ENCODE results near the gene CCDC138. TPM values are rescaled to one million over a fixed set of nuclear protein-coding genes. Genes with fewer than 3 reads are reported as not detected.

The CCDC138 gene
- total RNA-seq, 2 donors from 2014 or later: 29.7 to 30.2 TPM

DNA sequence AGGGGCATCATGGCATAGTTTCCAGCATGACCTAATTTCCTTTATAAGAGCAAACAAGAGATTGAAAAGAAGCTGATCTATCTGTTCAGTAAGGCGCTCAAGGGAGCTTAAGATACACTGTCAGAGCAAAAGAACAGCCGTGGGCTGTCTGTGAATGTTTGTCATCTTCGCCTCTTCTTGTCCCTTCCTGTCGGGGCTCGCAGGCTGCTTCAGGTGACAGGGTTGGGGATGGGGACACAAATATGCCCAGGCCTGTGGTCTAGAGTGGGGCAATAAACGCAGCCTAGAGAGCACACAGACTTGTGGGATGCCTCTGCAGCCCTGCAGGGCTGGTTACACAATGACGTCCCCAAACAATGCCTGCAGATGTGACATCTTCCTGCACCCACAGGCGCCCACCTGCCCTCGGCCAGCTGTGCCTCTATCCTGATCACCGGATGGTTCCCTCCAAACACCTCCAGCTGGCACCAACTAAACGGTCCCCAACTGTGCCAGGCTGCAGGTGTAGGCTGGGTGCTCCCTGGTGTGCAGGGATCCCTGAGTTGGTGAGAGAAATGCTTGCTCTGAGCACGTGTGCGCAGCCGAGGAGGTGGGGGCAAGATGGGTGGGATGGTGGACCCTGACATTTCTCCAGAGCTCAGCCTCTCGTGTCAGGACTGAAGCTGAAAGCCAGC lies 129.7 kb downstream of the CCDC138 start:
- no peak overlapping the region for H3K4me3 ChIP-seq (ENCODE audit: low read length)
- WGBS, 2 experiments (ENCODE audit: insufficient coverage in 1 of 2, insufficient read length in 1 of 2): 84 to 98% methylated on average over 6 to 15 of the region's 15 CpGs
- TF ChIP-seq, protein P1, sequence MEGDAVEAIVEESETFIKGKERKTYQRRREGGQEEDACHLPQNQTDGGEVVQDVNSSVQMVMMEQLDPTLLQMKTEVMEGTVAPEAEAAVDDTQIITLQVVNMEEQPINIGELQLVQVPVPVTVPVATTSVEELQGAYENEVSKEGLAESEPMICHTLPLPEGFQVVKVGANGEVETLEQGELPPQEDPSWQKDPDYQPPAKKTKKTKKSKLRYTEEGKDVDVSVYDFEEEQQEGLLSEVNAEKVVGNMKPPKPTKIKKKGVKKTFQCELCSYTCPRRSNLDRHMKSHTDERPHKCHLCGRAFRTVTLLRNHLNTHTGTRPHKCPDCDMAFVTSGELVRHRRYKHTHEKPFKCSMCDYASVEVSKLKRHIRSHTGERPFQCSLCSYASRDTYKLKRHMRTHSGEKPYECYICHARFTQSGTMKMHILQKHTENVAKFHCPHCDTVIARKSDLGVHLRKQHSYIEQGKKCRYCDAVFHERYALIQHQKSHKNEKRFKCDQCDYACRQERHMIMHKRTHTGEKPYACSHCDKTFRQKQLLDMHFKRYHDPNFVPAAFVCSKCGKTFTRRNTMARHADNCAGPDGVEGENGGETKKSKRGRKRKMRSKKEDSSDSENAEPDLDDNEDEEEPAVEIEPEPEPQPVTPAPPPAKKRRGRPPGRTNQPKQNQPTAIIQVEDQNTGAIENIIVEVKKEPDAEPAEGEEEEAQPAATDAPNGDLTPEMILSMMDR (conservative IDR thresholded peaks at IDR 0.05): no peak
- no peaks in the 10 kb centered on the region for H3K36me3 ChIP-seq (ENCODE audit: control insufficient read depth, insufficient read depth, low read length)
- H3K4me1 Mint-ChIP-seq: no peaks in the 10 kb centered on the region
- H3K4me3 Mint-ChIP-seq: no peak overlapping the region
- no peak overlapping the region for H3K27ac Mint-ChIP-seq
- peak; percentile 34 for DNase-seq
- H3K4me1 ChIP-seq (ENCODE audit: control insufficient read depth, insufficient read depth, low read length): no peaks in the 10 kb centered on the region
- no peaks in the 10 kb centered on the region for H3K27me3 Mint-ChIP-seq (ENCODE audit: insufficient read depth)
- no peaks in the 10 kb centered on the region for H3K36me3 Mint-ChIP-seq (ENCODE audit: low read depth)
- H3K9ac ChIP-seq (ENCODE audit: extremely low read depth, low read length, poor library complexity, severe bottlenecking): no peak overlapping the region
- H3K27me3 ChIP-seq (ENCODE audit: control insufficient read depth, insufficient read depth, low read length, poor library complexity, severe bottlenecking): no peaks in the 10 kb centered on the region
- no peaks in the 10 kb centered on the region for H3K9me3 Mint-ChIP-seq
- no peaks in the 10 kb centered on the region for H3K9me3 ChIP-seq (ENCODE audit: control insufficient read depth, low read length)
- H3K27ac ChIP-seq (ENCODE audit: low read depth, low read length): peak overlapping the region; percentile 74

DNA sequence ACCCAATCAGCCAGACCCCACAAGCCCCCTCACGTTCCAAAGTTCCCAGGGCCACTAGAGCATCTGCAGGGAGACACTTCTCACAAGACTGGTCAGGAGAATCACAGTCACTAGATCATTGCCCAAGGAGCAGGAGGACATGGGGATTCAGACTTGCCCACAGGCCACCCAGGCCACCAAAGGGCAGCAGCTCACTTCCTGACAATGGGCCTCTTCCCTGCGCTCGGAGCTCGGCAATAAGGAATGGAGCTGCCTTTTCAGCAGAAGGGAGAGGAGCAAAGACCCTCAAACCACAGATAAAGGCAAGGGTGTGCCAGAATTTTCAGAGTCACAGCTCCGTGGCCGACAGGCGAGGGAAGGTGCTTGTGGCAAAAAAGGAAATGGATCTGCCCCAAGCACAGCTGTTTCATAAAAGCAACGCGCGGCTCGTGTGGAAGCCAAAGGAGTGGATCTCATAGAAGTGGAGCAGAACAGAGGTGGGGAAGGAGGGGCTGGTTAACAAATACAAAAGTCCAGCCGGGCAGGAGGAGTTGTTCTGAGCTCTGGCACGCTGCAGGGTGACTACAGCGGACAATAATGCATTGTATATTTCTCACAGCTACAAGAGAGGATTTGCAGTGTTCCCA lies 130.3 kb downstream of the CCDC138 start:
- Histone ChIP-seq H3K36me3 (ENCODE audit: control insufficient read depth, insufficient read depth, low read length) (no peaks in the 10 kb centered on the region), H3K9ac (ENCODE audit: extremely low read depth, low read length, poor library complexity, severe bottlenecking) (no peak overlapping the region), H3K4me3 (ENCODE audit: low read length) (no peak overlapping the region), H3K27ac (ENCODE audit: low read depth, low read length) (peak overlapping the region; percentile 74), H3K9me3 (ENCODE audit: control insufficient read depth, low read length) (no peaks in the 10 kb centered on the region), H3K27me3 (ENCODE audit: control insufficient read depth, insufficient read depth, low read length, poor library complexity, severe bottlenecking) (no peaks in the 10 kb centered on the region), H3K4me1 (ENCODE audit: control insufficient read depth, insufficient read depth, low read length) (no peaks in the 10 kb centered on the region)
- Mint-ChIP-seq H3K36me3 (ENCODE audit: low read depth) (no peaks in the 10 kb centered on the region), H3K27ac (no peak overlapping the region), H3K27me3 (ENCODE audit: insufficient read depth) (no peaks in the 10 kb centered on the region), H3K4me1 (no peaks in the 10 kb centered on the region), H3K4me3 (no peak overlapping the region), H3K9me3 (no peaks in the 10 kb centered on the region)
- TF ChIP-seq, protein P1 (conservative IDR thresholded peaks at IDR 0.05): no peak
- no peak for DNase-seq
- WGBS, 2 experiments (ENCODE audit: insufficient coverage in 1 of 2, insufficient read length in 1 of 2): 88 to 95% methylated on average over 10 to 14 of the region's 14 CpGs

- H3K27me3 ChIP-seq (ENCODE audit: control insufficient read depth, insufficient read depth, low read length, poor library complexity, severe bottlenecking): no peaks in the 10 kb centered on the region
- Mint-ChIP-seq H3K27ac (no peak overlapping the region), H3K9me3 (no peaks in the 10 kb centered on the region), H3K36me3 (ENCODE audit: low read depth) (no peaks in the 10 kb centered on the region), H3K4me1 (no peaks in the 10 kb centered on the region), H3K4me3 (no peak overlapping the region), H3K27me3 (ENCODE audit: insufficient read depth) (no peaks in the 10 kb centered on the region)
- H3K36me3 ChIP-seq (ENCODE audit: control insufficient read depth, insufficient read depth, low read length): no peaks in the 10 kb centered on the region
- H3K9ac ChIP-seq (ENCODE audit: extremely low read depth, low read length, poor library complexity, severe bottlenecking): no peak overlapping the region
- WGBS, 2 experiments (ENCODE audit: insufficient coverage in 1 of 2, insufficient read length in 1 of 2): 91 to 100% methylated on average over 2 to 5 of the region's 5 CpGs
- H3K4me1 ChIP-seq (ENCODE audit: control insufficient read depth, insufficient read depth, low read length): no peaks in the 10 kb centered on the region
- peak; percentile 6 for DNase-seq
- TF ChIP-seq, protein P1 (conservative IDR thresholded peaks at IDR 0.05): no peak
- H3K9me3 ChIP-seq (ENCODE audit: control insufficient read depth, low read length): no peaks in the 10 kb centered on the region
- H3K27ac ChIP-seq (ENCODE audit: low read depth, low read length): no peak overlapping the region
- no peak overlapping the region for H3K4me3 ChIP-seq (ENCODE audit: low read length)
Measured at GRCh38 chr2:108917526-108917925, 131.0 kb downstream of the CCDC138 start.
